Activated CD4-positive, alpha-beta T cell treated with anti-CD3 and anti-CD28 coated beads, Interleukin-2, Interleukin-4, amounts not matched to agents 100 ng/mL and 50 ng/mL, durations not matched to agents 16 hours and 8 hours (primary cell): ENCODE measurements around the gene WNK1.
A peak's percentile ranks its signal among the peaks of the same experiment; 100 is the strongest.

Source experiments
- DNase-seq: peaks from one replicate; pipeline ENCODE4 v3.0.0-alpha.2; 2020; ENCODE audit warnings: low spot score

Gene WNK1

DNA sequence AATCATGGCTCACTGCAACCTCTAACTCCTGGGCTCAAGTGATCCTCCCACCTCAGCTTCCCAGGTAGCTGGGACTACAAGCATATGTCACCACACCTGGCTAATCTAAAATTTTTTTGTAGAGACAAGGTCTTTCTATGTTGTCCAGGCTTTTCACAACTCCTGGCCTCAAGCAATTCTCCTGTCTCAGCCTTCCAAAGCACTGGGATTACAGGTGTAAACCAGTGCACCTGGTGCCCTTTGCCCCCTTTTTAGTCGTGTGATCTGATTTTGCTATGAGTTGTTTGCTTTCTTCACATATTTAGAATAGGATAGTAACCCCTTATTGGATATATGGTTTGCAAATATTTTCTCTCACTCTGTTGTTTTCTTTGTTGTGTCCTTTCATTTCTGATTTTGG is 198.8 kb downstream of the WNK1 start:
- no peak for DNase-seq

- DNase-seq, result peak; percentile 16
Measured at GRCh38 chr12:953776-954175, 201.4 kb downstream of the WNK1 start.

GRCh38 chr12:954741-955140 is 202.4 kb downstream of the WNK1 start:
- no peak for DNase-seq

DNA sequence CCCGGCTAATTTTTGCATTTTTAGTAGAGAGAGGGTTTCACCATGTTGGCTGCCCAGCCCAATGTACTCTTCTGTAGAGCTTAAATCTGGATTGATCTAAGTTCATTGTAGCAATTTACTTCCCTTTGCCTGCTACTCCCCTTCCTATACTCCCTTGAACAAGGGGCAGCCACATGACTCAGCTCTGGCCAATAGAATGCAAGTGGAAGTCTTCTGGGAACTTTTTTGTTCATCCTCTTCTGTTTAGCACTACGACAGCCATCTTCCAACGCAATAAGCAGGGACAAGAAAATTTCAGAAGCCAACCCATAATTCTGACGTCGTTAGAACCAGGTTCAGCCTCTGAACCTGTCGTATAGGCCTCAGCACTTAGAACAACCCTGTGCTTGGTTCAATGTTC is 203.6 kb downstream of the WNK1 start:
- DNase-seq, result no peak

DNA sequence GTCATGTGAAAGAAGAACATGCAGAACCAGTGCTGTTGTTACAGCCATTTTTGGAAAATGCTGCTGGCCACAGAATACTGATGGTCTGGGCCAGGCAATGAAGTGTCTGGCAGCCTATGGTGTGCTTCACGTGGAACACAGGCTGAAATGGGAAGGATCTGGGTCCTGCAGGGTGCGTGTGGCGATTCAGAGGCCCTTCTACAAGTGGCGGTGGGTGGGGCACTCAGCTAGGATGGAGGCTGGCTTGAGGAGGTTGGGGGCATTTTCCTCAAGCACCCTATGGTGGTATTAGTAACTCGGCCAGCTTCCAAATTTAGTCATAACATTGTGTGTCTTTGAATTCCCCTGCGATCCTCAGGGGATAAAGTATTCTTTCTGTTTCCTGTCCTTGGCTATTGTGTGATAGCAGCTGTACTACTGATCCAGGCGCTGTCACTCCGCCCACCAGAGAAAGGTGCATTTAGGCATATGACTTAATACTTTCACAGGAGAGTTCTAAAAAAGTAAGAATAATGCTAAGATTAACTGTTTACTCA is 206.3 kb downstream of the WNK1 start:
- no peak for DNase-seq
